Liver (tissue), 9 donors: ENCODE results near the gene CYLD. TPM values are rescaled to one million over a fixed set of nuclear protein-coding genes. Genes with fewer than 3 reads are reported as not detected.

Source experiments
- DNase-seq: peaks from one replicate; pipeline ENCODE4 v3.0.0-alpha.2; 2017; ENCODE audit warnings: low spot score
- H3K27ac ChIP-seq, 2 donors: one replicate each; pipeline ENCODE4 v1.7.0; 2013; ENCODE audit warnings: inconsistent platforms in 2 of 2, low read length in 2 of 2, control low read depth in 1 of 2, low read depth in 1 of 2, mild to moderate bottlenecking in 1 of 2
- H3K27me3 ChIP-seq, 4 donors: one replicate each; pipeline versions ENCODE4 v1.6.1 to v1.7.0; 2013; ENCODE audit warnings: low read length in 3 of 4, inconsistent platforms in 1 of 4, mild to moderate bottlenecking in 1 of 4, moderate library complexity in 1 of 4; ENCODE audit not compliant: control insufficient read depth in 4 of 4, insufficient read depth in 4 of 4
- H3K36me3 ChIP-seq, 4 donors: one replicate each; pipeline versions ENCODE4 v1.6.1 to v1.7.0; 2013; ENCODE audit warnings: low read length in 3 of 4, mild to moderate bottlenecking in 3 of 4, low read depth in 1 of 4, moderate library complexity in 1 of 4; ENCODE audit not compliant: control insufficient read depth in 4 of 4, insufficient read depth in 3 of 4
- H3K4me1 ChIP-seq, 4 donors: one replicate each; pipeline versions ENCODE4 v1.6.1 to v1.7.0; 2013; ENCODE audit warnings: low read length in 3 of 4, mild to moderate bottlenecking in 3 of 4, moderate library complexity in 1 of 4; ENCODE audit not compliant: control insufficient read depth in 4 of 4, insufficient read depth in 4 of 4
- H3K4me3 ChIP-seq, 3 donors: one replicate each; pipeline versions ENCODE4 v1.6.1 to v1.7.0; 2013; ENCODE audit warnings: low read length in 3 of 3, control low read depth in 1 of 3, low read depth in 1 of 3, mild to moderate bottlenecking in 1 of 3
- H3K9ac ChIP-seq, 2 donors: one replicate each; pipeline ENCODE4 v1.7.0; 2013; ENCODE audit warnings: low read length in 2 of 2, mild to moderate bottlenecking in 2 of 2, moderate library complexity in 2 of 2, control low read depth in 1 of 2, low read depth in 1 of 2
- H3K9me3 ChIP-seq, 4 donors: one replicate each; pipeline versions ENCODE4 v1.6.1 to v1.7.0; 2013; ENCODE audit warnings: low read length in 3 of 4; ENCODE audit not compliant: control insufficient read depth in 4 of 4
- FOXA2 ChIP-seq: IDR thresholded peaks from 2 replicates; pipeline ENCODE4 v1.6.1; 2016; ENCODE audit warnings: antibody characterized with exemption
- GABPA ChIP-seq, 2 donors: IDR thresholded peaks in 1 of 2; conservative IDR thresholded peaks in 1 of 2; 2 replicates each; pipeline ENCODE4 v1.6.1; 2016; ENCODE audit warnings: antibody characterized with exemption in 2 of 2, mild to moderate bottlenecking in 1 of 2, moderate library complexity in 1 of 2
- HNF4A ChIP-seq, 2 donors: conservative IDR thresholded peaks; 2 replicates each; pipeline ENCODE4 v1.6.1; 2016; ENCODE audit warnings: antibody characterized with exemption in 2 of 2, mild to moderate bottlenecking in 2 of 2
- HNF4G ChIP-seq: IDR thresholded peaks from 2 replicates; pipeline ENCODE4 v1.6.1; 2016; ENCODE audit warnings: antibody characterized with exemption
- NR2F2 ChIP-seq: IDR thresholded peaks from 2 replicates; pipeline ENCODE4 v1.6.1; 2016; ENCODE audit warnings: antibody characterized with exemption
- RXRA ChIP-seq, 2 donors: IDR thresholded peaks; 2 replicates each; pipeline ENCODE4 v1.6.1; 2017 to 2018; ENCODE audit warnings: antibody characterized with exemption in 2 of 2, mild to moderate bottlenecking in 1 of 2
- SP1 ChIP-seq: IDR thresholded peaks from 2 replicates; pipeline ENCODE4 v1.6.1; 2018; ENCODE audit warnings: antibody characterized with exemption, mild to moderate bottlenecking
- TAF1 ChIP-seq: conservative IDR thresholded peaks from 2 replicates; pipeline ENCODE4 v1.6.1; 2016; ENCODE audit warnings: antibody characterized with exemption, mild to moderate bottlenecking
- YY1 ChIP-seq: IDR thresholded peaks from 2 replicates; pipeline ENCODE4 v1.6.1; 2016; ENCODE audit warnings: antibody characterized with exemption, mild to moderate bottlenecking
- WGBS: extraction: QIAGEN DNeasy Blood & Tissue Kit; methylation state at CpG from one replicate; pipeline ENCODE4 v1.1.7; 2013; 5-methylcytosine and 5-hydroxymethylcytosine counted together
- polyA plus RNA-seq, 2 donors: library from polyadenylated mRNA; stranded (reverse) in 1 of 2; unstranded in 1 of 2; fragments of 200-250 nt in 1 of 2; fragments of >200 nt in 1 of 2; fragmentation: Nextera tagmentation in 1 of 2; extraction: Ambion mirVana in 1 of 2; gene quantifications; one replicate each; pipeline versions ENCODE4 v1.2.1 to v1.2.3, GENCODE V29; 2013 to 2015
- total RNA-seq, 2 donors: library from RNA; depleted of rRNA; stranded (reverse); fragments of >200 nt; gene quantifications; one replicate each; pipeline ENCODE4 v1.2.3, GENCODE V29; 2014
- TF ChIP-seq, protein P1 (sequence below): IDR thresholded peaks from 2 replicates; pipeline ENCODE4 v1.6.1; 2016; ENCODE audit warnings: antibody characterized with exemption
- TF ChIP-seq, protein P2 (sequence below): IDR thresholded peaks from 2 replicates; pipeline ENCODE4 v1.6.1; 2016; ENCODE audit warnings: antibody characterized with exemption
- TF ChIP-seq, protein P3 (sequence below): IDR thresholded peaks from 2 replicates; pipeline ENCODE4 v1.6.1; 2016; ENCODE audit warnings: antibody characterized with exemption, mild to moderate bottlenecking
- donor health status: healthy.
- donor health status: healthy.
- donor health status: healthy.
- donor health status: healthy.
- donor health status: healthy.

The CYLD gene
- total and polyA plus RNA-seq, 4 donors, result 8.2 to 42.7 (median 13.8) TPM

DNA sequence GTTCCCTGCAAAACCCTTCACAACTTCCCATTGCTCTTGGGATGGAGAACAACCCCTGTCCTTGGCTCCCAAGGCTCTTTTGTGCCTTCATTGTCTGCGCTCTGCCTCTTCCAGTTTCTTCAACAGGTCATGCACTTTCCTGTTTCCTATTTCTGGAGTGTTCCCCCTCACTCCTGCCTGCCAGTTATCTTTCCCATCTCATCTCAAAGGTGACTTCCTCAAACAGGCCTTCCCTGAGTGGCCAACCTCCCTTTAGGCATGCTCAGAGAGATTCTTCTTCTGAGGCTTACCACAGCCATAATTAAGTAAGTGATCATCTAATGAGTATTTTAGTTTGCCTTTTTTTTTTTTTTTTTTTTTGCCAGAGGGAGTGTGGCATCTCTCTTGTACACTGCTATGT lies 2.9 kb upstream of the CYLD start:
- Histone ChIP-seq H3K36me3 (no peaks in the 10 kb centered on the region), H3K9ac (no peak overlapping the region), H3K4me1 (peaks cover 0 to 21% (median 11%) of the 10 kb centered on the region in 4 donors), H3K9me3 (no peaks in the 10 kb centered on the region), H3K27ac (no peak overlapping the region), H3K27me3 (no peaks in the 10 kb centered on the region), H3K4me3 (no peak overlapping the region)
- TF ChIP-seq, protein P1, sequence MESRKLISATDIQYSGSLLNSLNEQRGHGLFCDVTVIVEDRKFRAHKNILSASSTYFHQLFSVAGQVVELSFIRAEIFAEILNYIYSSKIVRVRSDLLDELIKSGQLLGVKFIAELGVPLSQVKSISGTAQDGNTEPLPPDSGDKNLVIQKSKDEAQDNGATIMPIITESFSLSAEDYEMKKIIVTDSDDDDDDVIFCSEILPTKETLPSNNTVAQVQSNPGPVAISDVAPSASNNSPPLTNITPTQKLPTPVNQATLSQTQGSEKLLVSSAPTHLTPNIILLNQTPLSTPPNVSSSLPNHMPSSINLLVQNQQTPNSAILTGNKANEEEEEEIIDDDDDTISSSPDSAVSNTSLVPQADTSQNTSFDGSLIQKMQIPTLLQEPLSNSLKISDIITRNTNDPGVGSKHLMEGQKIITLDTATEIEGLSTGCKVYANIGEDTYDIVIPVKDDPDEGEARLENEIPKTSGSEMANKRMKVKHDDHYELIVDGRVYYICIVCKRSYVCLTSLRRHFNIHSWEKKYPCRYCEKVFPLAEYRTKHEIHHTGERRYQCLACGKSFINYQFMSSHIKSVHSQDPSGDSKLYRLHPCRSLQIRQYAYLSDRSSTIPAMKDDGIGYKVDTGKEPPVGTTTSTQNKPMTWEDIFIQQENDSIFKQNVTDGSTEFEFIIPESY, result no peak
- no peak for TF ChIP-seq SP1
- TF ChIP-seq NR2F2, result no peak
- no peak for TF ChIP-seq RXRA (IDR thresholded peaks at IDR 0.05)
- 95% methylated on average over 1 of the region's 1 CpG for WGBS
- DNase-seq, result no peak

DNA sequence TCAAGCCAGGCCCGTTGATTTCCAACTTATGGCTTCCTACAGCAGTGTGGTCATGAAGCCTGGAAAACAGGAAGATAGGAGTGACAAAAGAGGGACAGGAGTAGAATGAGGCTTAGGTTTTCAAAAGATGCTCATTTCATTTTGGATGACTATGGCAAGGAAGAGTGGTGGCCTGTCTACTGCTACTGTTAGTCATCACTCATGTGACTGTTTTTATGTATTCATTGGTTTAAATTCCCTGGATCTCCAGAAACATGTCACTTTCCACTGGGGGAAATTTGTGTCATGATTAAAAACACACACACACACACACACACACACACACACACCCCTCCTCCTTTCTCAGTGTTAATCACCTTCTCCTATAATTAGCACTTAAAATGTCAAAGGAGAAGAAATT lies 1.1 kb upstream of the CYLD start:
- no peak overlapping the region for H3K9ac ChIP-seq
- H3K9me3 ChIP-seq, result no peaks in the 10 kb centered on the region
- WGBS, result 70% methylated on average over 1 of the region's 1 CpG
- peaks cover 0 to 4% (median 0%) of the 10 kb centered on the region in 4 donors for H3K36me3 ChIP-seq
- no peak for DNase-seq
- H3K27me3 ChIP-seq, result no peaks in the 10 kb centered on the region
- H3K27ac ChIP-seq, result peak overlapping the region; percentile 86
- H3K4me1 ChIP-seq, result peaks cover 0 to 25% (median 11%) of the 10 kb centered on the region in 4 donors
- no peak overlapping the region for H3K4me3 ChIP-seq
- TF ChIP-seq RXRA (IDR thresholded peaks at IDR 0.05), result no peak
- TF ChIP-seq, protein P2, sequence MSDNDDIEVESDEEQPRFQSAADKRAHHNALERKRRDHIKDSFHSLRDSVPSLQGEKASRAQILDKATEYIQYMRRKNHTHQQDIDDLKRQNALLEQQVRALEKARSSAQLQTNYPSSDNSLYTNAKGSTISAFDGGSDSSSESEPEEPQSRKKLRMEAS, result no peak
- TF ChIP-seq FOXA2, result no peak
- TF ChIP-seq YY1, result no peak
- no peak for TF ChIP-seq HNF4A (conservative IDR thresholded peaks at IDR 0.05)

DNA sequence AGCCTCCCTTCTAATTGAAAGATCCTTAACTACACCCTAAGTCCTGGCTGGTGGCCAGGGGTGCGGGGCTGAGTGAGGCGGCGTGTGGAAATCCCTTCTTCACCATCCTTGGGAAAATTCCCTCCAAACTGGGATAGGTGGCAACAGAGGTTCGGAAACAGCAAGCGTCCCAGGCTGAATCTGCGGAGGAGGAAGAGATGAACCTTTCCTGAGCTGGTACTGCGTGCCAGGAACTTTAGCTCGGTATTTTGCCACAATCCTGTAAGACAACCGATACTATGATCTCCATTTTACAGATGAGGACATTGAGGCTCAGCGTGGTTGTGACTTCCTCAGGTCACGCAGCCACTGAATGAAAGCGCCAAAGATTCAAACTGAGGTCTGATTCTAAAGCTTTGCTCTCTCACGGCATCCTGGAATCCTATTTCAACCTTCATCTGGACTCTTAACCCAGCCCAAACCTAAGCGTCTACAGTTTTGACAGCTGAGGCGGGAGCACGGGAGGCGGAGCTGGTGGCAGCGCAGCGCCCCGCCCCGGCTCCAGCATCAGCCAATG lies 583 bp upstream of the CYLD start:
- no peaks in the 10 kb centered on the region for H3K27me3 ChIP-seq
- DNase-seq, result no peak
- peak overlapping the region; percentile 31 to 65 (median 64) for H3K4me3 ChIP-seq
- 4% methylated on average over 21 of the region's 21 CpGs for WGBS
- peak; percentile 37 for TF ChIP-seq TAF1
- TF ChIP-seq HNF4A (conservative IDR thresholded peaks at IDR 0.05), result peak; percentile 51 to 69
- TF ChIP-seq HNF4G, result peak; percentile 11
- TF ChIP-seq RXRA (IDR thresholded peaks at IDR 0.05), result peak; percentile 16 to 25
- TF ChIP-seq GABPA (IDR thresholded peaks at IDR 0.05 in 1 of 2, conservative IDR thresholded peaks at IDR 0.05 in 1 of 2), result no peak
- TF ChIP-seq, protein P3, sequence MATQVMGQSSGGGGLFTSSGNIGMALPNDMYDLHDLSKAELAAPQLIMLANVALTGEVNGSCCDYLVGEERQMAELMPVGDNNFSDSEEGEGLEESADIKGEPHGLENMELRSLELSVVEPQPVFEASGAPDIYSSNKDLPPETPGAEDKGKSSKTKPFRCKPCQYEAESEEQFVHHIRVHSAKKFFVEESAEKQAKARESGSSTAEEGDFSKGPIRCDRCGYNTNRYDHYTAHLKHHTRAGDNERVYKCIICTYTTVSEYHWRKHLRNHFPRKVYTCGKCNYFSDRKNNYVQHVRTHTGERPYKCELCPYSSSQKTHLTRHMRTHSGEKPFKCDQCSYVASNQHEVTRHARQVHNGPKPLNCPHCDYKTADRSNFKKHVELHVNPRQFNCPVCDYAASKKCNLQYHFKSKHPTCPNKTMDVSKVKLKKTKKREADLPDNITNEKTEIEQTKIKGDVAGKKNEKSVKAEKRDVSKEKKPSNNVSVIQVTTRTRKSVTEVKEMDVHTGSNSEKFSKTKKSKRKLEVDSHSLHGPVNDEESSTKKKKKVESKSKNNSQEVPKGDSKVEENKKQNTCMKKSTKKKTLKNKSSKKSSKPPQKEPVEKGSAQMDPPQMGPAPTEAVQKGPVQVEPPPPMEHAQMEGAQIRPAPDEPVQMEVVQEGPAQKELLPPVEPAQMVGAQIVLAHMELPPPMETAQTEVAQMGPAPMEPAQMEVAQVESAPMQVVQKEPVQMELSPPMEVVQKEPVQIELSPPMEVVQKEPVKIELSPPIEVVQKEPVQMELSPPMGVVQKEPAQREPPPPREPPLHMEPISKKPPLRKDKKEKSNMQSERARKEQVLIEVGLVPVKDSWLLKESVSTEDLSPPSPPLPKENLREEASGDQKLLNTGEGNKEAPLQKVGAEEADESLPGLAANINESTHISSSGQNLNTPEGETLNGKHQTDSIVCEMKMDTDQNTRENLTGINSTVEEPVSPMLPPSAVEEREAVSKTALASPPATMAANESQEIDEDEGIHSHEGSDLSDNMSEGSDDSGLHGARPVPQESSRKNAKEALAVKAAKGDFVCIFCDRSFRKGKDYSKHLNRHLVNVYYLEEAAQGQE, result no peak
- H3K4me1 ChIP-seq, result peaks cover 0 to 29% (median 11%) of the 10 kb centered on the region in 4 donors
- H3K9ac ChIP-seq, result peak overlapping the region; percentile 42 to 51
- H3K9me3 ChIP-seq, result no peaks in the 10 kb centered on the region
- peak overlapping the region; percentile 86 for H3K27ac ChIP-seq
- peaks cover 0 to 4% (median 0%) of the 10 kb centered on the region in 4 donors for H3K36me3 ChIP-seq
